H1 (cell line): ENCODE data around the gene KATNIP. TPM values are rescaled to one million over a fixed set of nuclear protein-coding genes. Genes with fewer than 3 reads are reported as not detected.
A peak's percentile ranks its signal among the peaks of the same experiment; 100 is the strongest.

Source experiments
- CHD1 ChIP-seq: IDR thresholded peaks from 2 replicates; pipeline ENCODE4 v1.6.1; 2012; ENCODE audit warnings: low read depth, low read length, improper control_type of control experiment
- RBBP5 ChIP-seq: IDR thresholded peaks from 2 replicates; pipeline ENCODE4 v1.7.1; 2012; ENCODE audit warnings: low read depth, mild to moderate bottlenecking, inconsistent platforms, low read length, moderate library complexity, borderline replicate concordance
- RXRA ChIP-seq: IDR thresholded peaks from 2 replicates; pipeline ENCODE4 v1.6.1; 2011; ENCODE audit warnings: low read depth, mild to moderate bottlenecking, low read length, moderate library complexity; ENCODE audit not compliant: insufficient read depth
- SP2 ChIP-seq: IDR thresholded peaks from 2 replicates; pipeline ENCODE4 v1.6.1; 2012; ENCODE audit warnings: mild to moderate bottlenecking, low read length, inconsistent platforms
- TCF12 ChIP-seq: IDR thresholded peaks from 2 replicates; pipeline ENCODE4 v1.6.1; 2011; ENCODE audit warnings: low read depth, mild to moderate bottlenecking, low read length
- YY1 ChIP-seq: IDR thresholded peaks from 2 replicates; pipeline ENCODE4 v1.6.1; 2011; ENCODE audit warnings: low read depth, mild to moderate bottlenecking, low read length
- ZNF274 ChIP-seq: IDR thresholded peaks from 2 replicates; pipeline ENCODE4 v1.7.0; 2012; ENCODE audit warnings: low read length, borderline replicate concordance; ENCODE audit errors: extremely low read depth
- polyA plus RNA-seq, 7 experiments: library from polyadenylated mRNA; depleted of rRNA in 3 of 7; stranded (reverse) in 5 of 7; unstranded in 2 of 7; fragments of >200 nt in 5 of 7; fragments of 200-250 nt in 2 of 7; gene quantifications; 1 replicate in 5 of 7; 2 replicates in 1 of 7; 4 replicates in 1 of 7; pipeline versions ENCODE4 v1.2.1 to v1.2.3, GENCODE V29; 2011 to 2013; ENCODE audit warnings: missing spikeins in 2 of 7, mixed read lengths in 2 of 7
- total RNA-seq: library from RNA; stranded (reverse); fragmentation: NEBNext Ultra II Directional; extraction: Animal tissue kit (Norgen Biotek cat#: 25700); gene quantifications from 2 replicates; pipeline ENCODE4 v1.2.1, GENCODE V29; 2021
- TF ChIP-seq, protein P1 (sequence below): IDR thresholded peaks from 2 replicates; pipeline ENCODE4 v1.6.1; 2011; ENCODE audit warnings: low read length, improper control_type of control experiment
- TF ChIP-seq, protein P2 (sequence below): fragments of 300-600 bp; sonication (generic); IDR thresholded peaks from 2 replicates; pipeline ENCODE4 v1.7.1; 2012; ENCODE audit warnings: low read length, moderate library complexity, mild to moderate bottlenecking, inconsistent platforms; ENCODE audit not compliant: insufficient replicate concordance

The KATNIP gene
- total and polyA plus RNA-seq, 2 of the 8 experiments (the other 6 are each of a cell fraction or from before 2014, with no cell fraction given), result 7.9 to 20.0 TPM

- TF ChIP-seq RBBP5 (peak; percentile 71; the same call in 1 of the 2 replicates), TCF12 (no peak), ZNF274 (no peak), RXRA (no peak), YY1 (peak; percentile 88), CHD1 (no peak), SP2 (peak; percentile 34; the same call in 1 of the 2 replicates)
- TF ChIP-seq, protein P1, sequence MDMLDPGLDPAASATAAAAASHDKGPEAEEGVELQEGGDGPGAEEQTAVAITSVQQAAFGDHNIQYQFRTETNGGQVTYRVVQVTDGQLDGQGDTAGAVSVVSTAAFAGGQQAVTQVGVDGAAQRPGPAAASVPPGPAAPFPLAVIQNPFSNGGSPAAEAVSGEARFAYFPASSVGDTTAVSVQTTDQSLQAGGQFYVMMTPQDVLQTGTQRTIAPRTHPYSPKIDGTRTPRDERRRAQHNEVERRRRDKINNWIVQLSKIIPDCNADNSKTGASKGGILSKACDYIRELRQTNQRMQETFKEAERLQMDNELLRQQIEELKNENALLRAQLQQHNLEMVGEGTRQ, result no peak
- TF ChIP-seq, protein P2, sequence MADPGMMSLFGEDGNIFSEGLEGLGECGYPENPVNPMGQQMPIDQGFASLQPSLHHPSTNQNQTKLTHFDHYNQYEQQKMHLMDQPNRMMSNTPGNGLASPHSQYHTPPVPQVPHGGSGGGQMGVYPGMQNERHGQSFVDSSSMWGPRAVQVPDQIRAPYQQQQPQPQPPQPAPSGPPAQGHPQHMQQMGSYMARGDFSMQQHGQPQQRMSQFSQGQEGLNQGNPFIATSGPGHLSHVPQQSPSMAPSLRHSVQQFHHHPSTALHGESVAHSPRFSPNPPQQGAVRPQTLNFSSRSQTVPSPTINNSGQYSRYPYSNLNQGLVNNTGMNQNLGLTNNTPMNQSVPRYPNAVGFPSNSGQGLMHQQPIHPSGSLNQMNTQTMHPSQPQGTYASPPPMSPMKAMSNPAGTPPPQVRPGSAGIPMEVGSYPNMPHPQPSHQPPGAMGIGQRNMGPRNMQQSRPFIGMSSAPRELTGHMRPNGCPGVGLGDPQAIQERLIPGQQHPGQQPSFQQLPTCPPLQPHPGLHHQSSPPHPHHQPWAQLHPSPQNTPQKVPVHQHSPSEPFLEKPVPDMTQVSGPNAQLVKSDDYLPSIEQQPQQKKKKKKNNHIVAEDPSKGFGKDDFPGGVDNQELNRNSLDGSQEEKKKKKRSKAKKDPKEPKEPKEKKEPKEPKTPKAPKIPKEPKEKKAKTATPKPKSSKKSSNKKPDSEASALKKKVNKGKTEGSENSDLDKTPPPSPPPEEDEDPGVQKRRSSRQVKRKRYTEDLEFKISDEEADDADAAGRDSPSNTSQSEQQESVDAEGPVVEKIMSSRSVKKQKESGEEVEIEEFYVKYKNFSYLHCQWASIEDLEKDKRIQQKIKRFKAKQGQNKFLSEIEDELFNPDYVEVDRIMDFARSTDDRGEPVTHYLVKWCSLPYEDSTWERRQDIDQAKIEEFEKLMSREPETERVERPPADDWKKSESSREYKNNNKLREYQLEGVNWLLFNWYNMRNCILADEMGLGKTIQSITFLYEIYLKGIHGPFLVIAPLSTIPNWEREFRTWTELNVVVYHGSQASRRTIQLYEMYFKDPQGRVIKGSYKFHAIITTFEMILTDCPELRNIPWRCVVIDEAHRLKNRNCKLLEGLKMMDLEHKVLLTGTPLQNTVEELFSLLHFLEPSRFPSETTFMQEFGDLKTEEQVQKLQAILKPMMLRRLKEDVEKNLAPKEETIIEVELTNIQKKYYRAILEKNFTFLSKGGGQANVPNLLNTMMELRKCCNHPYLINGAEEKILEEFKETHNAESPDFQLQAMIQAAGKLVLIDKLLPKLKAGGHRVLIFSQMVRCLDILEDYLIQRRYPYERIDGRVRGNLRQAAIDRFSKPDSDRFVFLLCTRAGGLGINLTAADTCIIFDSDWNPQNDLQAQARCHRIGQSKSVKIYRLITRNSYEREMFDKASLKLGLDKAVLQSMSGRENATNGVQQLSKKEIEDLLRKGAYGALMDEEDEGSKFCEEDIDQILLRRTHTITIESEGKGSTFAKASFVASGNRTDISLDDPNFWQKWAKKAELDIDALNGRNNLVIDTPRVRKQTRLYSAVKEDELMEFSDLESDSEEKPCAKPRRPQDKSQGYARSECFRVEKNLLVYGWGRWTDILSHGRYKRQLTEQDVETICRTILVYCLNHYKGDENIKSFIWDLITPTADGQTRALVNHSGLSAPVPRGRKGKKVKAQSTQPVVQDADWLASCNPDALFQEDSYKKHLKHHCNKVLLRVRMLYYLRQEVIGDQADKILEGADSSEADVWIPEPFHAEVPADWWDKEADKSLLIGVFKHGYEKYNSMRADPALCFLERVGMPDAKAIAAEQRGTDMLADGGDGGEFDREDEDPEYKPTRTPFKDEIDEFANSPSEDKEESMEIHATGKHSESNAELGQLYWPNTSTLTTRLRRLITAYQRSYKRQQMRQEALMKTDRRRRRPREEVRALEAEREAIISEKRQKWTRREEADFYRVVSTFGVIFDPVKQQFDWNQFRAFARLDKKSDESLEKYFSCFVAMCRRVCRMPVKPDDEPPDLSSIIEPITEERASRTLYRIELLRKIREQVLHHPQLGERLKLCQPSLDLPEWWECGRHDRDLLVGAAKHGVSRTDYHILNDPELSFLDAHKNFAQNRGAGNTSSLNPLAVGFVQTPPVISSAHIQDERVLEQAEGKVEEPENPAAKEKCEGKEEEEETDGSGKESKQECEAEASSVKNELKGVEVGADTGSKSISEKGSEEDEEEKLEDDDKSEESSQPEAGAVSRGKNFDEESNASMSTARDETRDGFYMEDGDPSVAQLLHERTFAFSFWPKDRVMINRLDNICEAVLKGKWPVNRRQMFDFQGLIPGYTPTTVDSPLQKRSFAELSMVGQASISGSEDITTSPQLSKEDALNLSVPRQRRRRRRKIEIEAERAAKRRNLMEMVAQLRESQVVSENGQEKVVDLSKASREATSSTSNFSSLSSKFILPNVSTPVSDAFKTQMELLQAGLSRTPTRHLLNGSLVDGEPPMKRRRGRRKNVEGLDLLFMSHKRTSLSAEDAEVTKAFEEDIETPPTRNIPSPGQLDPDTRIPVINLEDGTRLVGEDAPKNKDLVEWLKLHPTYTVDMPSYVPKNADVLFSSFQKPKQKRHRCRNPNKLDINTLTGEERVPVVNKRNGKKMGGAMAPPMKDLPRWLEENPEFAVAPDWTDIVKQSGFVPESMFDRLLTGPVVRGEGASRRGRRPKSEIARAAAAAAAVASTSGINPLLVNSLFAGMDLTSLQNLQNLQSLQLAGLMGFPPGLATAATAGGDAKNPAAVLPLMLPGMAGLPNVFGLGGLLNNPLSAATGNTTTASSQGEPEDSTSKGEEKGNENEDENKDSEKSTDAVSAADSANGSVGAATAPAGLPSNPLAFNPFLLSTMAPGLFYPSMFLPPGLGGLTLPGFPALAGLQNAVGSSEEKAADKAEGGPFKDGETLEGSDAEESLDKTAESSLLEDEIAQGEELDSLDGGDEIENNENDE, result no peak
Observed at GRCh38 chr16:27549746-27550581, at the start of gene KATNIP, which contains the start of gene GTF3C1 (continued).
